HG03135 (cell line): ENCODE results near the gene PTPRH.

ENCODE experiments used
- ATAC-seq: cut with Tn5 transposase; IDR thresholded peaks from one replicate; pipeline ENCODE4 v1.9.1; 2021; ENCODE audit warnings: mild to moderate bottlenecking, moderate library complexity; ENCODE audit not compliant: unreplicated experiment

Gene PTPRH

DNA sequence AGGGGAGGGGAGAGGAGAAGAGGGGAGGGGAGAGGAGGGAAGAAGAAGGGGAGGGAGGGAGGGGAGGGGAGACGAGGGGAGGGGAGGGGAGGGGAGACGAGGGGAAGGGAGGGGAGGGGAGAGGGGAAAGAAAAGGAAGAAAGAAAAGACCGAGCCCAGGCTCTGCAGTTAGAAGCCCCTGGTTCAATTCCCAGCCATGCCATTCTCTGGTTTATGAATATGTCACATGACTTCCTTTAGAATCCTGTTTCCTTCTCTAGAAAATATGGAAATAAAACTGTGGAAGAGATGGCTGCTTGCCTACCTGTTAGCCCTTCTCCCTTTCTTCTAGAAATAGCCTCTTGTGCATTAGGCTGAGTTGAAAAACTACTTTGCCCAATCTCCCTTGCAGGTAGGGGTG is 74.6 kb downstream of the PTPRH start:
- ATAC-seq, result no peak

DNA sequence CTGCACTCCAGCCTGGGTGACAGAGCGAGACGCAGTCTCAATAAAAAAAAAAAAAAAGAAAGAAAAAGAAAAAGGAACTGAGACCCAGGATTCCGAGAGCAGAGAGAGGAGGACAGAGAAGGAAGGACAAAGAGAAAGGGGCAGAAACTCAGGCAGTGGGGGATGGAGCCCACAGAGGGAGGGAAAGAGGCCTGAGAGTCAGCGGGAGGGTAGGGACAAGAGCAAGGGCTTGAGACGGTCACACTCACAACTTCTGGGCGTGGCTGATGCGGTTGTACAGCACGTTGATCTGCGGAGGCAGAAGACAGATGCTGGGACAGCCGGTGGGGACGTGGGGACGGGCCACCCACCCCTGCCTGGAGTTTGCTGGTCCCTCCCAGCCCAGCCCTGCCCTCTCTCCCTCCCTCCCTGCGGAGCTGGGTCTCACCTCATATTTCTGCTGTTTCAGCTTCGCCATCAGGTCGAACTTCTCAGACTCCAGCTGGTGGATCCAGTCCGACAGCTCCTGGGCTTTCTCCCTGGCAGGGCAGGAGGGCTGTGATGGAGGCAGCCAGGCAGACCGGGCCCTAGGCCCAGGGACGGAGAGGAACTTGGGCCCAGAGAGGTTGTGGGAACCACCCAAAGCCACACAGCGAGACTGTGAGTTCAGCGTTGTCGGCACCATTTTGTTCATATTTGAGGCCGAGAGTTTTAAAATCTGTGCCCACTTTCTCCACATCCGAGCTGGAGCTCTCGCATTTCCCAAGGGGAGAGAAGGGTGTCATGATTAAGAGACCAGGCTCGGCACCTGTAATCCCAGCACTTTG is 75.5 kb downstream of the PTPRH start:
- ATAC-seq, result no peak

DNA sequence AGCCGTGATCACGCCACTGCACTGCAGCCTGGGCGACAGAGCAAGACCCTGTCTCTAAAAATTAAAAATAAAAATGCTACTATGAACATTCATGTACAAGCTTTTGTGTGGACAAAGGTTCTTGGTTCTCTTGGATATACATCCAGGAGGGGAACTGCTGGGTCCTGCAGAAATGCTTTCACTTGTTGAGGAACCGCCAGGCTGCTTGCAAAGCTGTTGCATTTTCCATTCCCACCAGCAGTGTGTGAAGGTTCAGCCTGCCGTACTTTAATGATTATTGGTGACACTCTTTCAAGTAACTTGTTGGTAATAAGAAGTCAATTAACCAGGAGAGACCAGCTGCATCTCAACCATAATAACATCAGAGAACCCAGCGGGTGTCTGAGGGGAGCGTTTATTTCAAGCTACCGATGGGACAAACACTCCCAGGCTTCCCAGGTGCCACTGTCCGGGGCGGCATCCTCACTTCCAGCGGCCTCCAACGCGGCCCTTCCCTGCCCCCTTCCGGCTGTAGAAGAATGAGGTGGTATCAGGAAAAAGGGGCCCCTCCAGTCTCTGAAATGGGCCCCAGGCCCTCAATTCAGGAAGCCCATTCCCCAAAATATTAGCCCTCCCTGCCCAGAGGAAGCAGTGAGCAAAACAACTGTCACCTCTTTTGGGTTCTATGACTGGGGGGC is 76.7 kb downstream of the PTPRH start:
- no peak for ATAC-seq

DNA sequence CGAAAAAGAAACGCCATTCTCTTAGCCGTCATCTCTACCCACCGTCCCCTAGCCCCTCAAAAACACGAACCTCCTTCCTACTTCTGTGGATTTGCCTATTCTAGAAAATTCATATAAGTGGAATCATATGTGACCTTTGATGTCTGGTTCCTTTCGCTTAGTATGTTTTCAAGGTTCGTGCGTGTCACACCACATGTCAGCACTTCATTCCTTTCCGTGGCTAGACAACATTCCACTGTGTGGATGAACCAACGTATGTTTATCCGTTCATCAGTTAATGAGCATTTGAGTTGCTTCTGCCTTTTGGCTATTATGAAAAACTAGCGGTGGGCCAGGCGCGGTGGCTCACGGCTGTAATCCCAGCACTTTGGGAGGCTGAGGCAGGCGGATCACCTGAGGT is 77.9 kb downstream of the PTPRH start:
- ATAC-seq, result no peak
